Gastrocnemius medialis (tissue), 4 donors: ENCODE data around the gene DCLK2.

Experiments
- POLR2A ChIP-seq, 2 donors: fragments of 450-650 bp; IDR thresholded peaks; one replicate each; pipeline ENCODE4 v1.6.1; 2017; ENCODE audit warnings: antibody characterized with exemption in 2 of 2, mild to moderate bottlenecking in 2 of 2, moderate library complexity in 2 of 2
- TF ChIP-seq, protein P1 (sequence below), 5 experiments: fragments of 450-650 bp in 3 of 5; fragments of 200-600 bp in 2 of 5; sonication (generic) in 2 of 5; IDR thresholded peaks in 4 of 5; conservative IDR thresholded peaks in 1 of 5; 1 replicate in 4 of 5; 2 replicates in 1 of 5; pipeline ENCODE4 v1.5.1; 2016 to 2019; ENCODE audit warnings: antibody characterized with exemption in 5 of 5, mild to moderate bottlenecking in 3 of 5, moderate library complexity in 3 of 5

DNA sequence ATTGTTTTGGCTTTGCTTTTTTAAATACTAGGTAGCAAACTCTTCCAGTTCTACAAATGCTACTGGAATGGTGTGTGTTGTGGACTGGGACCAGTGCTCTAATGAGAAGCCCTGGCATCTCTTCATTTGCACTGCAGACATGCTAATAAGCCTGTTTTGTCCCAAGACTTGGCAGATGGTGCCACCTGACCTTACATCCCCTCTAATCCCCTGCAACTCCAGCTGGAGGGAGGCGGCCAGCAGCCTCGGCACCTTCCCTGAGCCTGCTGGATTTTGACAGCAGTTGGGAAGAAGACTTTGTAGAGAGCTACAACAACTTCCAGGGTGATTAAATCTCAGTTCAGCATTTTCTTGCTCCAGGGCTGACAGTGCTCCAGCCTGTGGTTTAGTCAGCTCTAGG is 200.0 kb downstream of the DCLK2 start:
- TF ChIP-seq, protein P1, sequence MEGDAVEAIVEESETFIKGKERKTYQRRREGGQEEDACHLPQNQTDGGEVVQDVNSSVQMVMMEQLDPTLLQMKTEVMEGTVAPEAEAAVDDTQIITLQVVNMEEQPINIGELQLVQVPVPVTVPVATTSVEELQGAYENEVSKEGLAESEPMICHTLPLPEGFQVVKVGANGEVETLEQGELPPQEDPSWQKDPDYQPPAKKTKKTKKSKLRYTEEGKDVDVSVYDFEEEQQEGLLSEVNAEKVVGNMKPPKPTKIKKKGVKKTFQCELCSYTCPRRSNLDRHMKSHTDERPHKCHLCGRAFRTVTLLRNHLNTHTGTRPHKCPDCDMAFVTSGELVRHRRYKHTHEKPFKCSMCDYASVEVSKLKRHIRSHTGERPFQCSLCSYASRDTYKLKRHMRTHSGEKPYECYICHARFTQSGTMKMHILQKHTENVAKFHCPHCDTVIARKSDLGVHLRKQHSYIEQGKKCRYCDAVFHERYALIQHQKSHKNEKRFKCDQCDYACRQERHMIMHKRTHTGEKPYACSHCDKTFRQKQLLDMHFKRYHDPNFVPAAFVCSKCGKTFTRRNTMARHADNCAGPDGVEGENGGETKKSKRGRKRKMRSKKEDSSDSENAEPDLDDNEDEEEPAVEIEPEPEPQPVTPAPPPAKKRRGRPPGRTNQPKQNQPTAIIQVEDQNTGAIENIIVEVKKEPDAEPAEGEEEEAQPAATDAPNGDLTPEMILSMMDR (IDR thresholded peaks at IDR 0.05 in 4 of 5, conservative IDR thresholded peaks at IDR 0.05 in 1 of 5) = no peak
- no peak for TF ChIP-seq POLR2A (IDR thresholded peaks at IDR 0.05)
